ENCODE results near the gene POLR3K.

The POLR3K gene

GRCh38 chr16:78444-79150, 25.2 kb upstream of the POLR3K start:
- no peak for DNase-seq

- peak; percentile 57 for DNase-seq
Measured at GRCh38 chr16:77807-78443, 24.5 kb upstream of the POLR3K start, which contains the start of gene MPG. MPG (plus strand) TSS chr16:78225; CDS start chr16:78310, 85 bp downstream.

GRCh38 chr16:77273-77806, 23.9 kb upstream of the POLR3K start:
- peak; percentile 5 for DNase-seq

- DNase-seq = peak; percentile 61
Measured at GRCh38 chr16:76535-77272, 23.3 kb upstream of the POLR3K start.

DNA sequence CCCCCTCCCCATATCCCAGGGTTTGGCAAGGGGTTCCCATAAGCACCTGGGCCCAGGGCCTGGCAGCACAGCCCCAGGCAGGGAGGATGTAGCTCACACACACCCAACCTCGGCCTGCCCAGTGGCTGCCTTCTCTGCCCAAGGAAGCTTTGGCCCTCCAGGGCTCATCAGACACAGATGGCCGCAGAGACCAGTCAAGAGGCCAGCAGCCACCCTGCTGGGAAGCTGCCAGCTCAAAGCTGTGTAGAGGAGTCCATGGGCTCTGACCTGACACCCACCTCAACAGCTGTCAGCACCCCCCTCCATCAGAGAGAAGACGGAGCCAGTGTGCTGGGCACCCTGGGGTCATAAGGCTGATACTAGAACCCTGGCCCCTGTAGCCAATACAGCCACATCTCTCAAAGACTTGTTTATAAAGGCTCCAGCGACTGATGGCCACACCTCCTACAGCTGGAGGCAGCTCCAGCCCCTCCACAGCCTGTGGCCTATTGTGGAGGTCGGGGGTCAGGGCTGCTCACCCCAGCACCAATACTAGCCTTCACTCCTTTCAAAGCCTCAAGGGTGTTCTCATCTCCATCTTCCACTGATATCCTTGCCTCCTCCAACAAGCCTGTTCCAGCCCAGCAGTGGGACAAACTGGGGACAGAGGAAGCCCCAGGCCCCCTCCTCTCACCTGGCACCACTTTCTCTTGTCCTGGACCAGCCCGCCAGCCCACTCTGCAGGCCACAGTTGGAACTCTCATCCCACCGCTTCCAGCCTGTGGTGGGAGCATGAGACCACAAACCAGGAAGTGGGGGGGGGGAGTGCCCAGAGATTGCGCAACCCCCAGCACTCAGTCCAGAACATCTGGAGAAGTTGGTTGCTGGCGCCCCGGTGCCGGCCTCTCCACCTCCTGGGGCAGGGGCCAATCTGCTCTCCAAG, 22.4 kb upstream of the POLR3K start:
- peak; percentile 88 for DNase-seq

- DNase-seq = no peak
Measured at GRCh38 chr16:74747-75334, 21.4 kb upstream of the POLR3K start.

DNA sequence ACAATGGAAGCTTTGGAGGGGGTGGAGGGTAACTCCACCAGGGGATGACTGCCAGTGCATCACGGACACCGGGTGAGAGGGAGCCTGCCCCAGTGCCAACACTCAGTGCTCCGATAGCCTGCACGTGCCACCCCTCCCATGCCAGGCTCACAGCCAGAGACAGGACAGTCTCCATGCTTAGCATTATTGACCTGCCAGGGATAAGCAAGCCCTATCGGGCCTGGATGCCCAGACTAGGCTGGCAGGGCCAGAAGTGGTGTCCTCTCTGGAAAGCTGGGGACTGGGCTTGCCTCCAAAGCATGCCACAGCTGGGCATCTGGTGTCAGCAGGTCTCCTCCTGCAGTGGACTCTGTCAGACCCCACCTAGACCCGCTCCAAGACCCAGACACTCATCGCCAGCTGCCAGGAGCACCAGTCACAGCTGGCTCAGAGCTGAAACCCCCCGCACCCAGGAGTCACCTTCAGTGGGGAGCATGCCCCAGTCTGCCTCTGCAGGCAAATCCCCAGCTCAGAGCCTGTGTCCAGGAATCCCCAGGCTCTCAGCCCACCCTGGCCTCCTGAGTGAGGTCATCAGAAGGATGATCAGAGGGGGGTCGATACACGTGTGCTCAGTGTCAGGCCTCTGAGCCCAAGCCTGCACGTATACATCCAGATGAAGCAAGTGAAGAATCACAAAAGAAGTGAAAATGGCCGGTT, 20.8 kb upstream of the POLR3K start:
- no peak for DNase-seq

GRCh38 chr16:72561-73548, 19.4 kb upstream of the POLR3K start, which contains the start of gene RHBDF1:
RHBDF1 (minus strand) TSS chr16:72631; CDS start chr16:65015, 7,616 bp downstream.
- DNase-seq = no peak

- DNase-seq = no peak
Measured at GRCh38 chr16:71540-72401, 18.4 kb upstream of the POLR3K start.

GRCh38 chr16:71210-71539, 17.8 kb upstream of the POLR3K start:
- DNase-seq = no peak

DNA sequence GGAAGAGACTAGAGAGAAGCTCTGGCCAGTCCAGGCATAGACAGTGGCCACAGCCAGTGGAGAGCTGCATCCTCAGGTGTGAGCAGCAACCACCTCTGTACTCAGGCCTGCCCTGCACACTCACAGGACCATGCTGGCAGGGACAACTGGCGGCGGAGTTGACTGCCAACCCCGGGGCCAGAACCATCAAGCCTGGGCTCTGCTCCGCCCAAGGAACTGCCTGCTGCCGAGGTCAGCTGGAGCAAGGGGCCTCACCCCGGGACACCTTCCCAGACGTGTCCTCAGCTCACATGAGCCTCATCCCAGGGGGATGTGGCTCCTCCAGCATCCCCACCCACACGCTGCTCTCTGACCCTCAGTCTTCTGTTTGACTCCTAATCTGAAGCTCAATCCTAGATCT, 15.8 kb upstream of the POLR3K start:
- DNase-seq = no peak

DNA sequence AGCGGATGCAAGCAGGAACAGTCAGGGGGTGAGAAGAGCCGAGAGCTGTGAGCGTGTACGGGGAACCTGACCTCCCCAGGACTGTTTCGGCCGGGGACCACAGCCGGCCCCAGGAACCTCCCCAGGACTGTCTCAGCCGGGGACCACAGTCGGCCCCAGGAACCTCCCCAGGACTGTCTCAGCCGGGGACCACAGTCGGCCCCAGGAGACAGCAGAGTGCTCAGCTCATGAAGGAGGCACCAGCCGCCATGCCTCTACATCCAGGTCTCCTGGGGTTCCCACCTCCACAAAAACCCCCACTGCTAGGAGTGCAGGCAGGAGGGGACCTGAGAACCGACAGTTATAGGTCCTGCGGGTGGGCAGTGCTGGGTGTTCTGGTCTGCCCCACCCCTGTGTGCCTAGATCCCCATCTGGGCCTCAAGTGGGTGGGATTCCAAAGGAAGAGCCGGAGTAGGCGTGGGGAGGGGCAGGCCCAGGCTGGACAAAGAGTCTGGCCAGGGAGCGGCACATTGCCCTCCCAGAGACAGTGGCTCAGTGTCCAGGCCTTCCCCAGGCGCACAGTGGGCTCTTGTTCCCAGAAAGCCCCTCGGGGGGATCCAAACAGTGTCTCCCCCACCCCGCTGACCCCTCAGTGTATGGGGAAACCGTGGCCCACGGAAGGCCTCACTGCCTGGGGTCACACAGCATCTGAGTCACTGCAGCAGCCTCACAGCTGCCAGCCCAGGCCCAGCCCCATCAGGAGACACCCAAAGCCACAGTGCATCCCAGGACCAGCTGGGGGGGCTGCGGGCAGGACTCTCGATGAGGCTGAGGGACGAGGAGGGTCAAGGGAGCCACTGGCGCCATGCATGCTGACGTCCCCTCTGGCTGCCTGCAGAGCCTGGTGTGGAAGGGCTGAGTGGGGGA, 14.7 kb upstream of the POLR3K start:
- no peak for DNase-seq

DNA sequence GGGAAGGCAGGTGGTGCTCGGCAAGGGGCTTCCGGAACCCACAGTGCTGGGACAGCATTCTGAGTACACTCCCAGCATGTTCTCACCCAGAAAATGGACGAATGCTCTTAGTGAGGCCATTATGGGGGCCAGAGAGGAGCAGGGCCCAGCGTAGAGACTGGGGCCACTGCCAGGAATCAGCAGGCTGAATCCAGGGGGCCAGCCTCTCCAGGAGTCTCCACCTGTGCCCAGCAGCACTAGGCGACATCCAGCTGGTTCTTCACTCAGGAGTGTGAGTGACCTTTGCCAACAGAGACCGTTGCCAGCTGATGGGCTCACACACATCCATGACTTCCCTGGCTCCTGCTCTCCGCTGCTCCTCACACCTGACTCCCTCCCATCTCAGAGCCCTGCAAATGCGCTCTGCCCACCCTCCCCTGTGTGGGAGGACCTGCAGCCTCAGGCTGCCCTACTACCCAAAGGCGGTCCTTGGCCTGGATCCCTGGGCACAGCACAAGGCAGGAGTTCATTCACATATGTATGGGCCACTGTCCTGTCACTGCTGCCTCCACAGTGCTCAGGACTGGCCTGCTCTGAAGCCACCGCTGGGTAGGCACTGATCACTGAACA, 13.9 kb upstream of the POLR3K start:
- no peak for DNase-seq

GRCh38 chr16:66309-67182, 13.1 kb upstream of the POLR3K start:
- DNase-seq = no peak

GRCh38 chr16:65745-66144, 12.3 kb upstream of the POLR3K start:
- peak; percentile 37 for DNase-seq

GRCh38 chr16:64914-65255, 11.5 kb upstream of the POLR3K start:
- DNase-seq = no peak

Measured in GF-D8 (cell line).